PFSK-1 (cell line): Measurements from ENCODE around the gene KRT17.

ENCODE experiments used
- POLR2AphosphoS5 ChIP-seq: IDR thresholded peaks from 2 replicates; pipeline ENCODE4 v1.6.1; 2012; ENCODE audit warnings: low read depth, mild to moderate bottlenecking, control low read depth, low read length, moderate library complexity
- SIN3A ChIP-seq: IDR thresholded peaks from 2 replicates; pipeline ENCODE4 v1.6.1; 2012; ENCODE audit warnings: mild to moderate bottlenecking, low read length, moderate library complexity, borderline replicate concordance; ENCODE audit not compliant: insufficient read depth
- TAF1 ChIP-seq: IDR thresholded peaks from 2 replicates; pipeline ENCODE4 v1.6.1; 2012; ENCODE audit warnings: low read length, control low read depth, borderline replicate concordance; ENCODE audit not compliant: insufficient read depth
- TF ChIP-seq, protein P1 (sequence below), 2 experiments: IDR thresholded peaks; 2 replicates each; pipeline versions ENCODE4 v1.6.1 to v1.8.0; 2011 to 2012; ENCODE audit warnings: low read depth in 2 of 2, low read length in 2 of 2, control low read depth in 1 of 2, inconsistent platforms in 1 of 2, mild to moderate bottlenecking in 1 of 2, moderate library complexity in 1 of 2; ENCODE audit not compliant: insufficient read depth in 1 of 2

DNA sequence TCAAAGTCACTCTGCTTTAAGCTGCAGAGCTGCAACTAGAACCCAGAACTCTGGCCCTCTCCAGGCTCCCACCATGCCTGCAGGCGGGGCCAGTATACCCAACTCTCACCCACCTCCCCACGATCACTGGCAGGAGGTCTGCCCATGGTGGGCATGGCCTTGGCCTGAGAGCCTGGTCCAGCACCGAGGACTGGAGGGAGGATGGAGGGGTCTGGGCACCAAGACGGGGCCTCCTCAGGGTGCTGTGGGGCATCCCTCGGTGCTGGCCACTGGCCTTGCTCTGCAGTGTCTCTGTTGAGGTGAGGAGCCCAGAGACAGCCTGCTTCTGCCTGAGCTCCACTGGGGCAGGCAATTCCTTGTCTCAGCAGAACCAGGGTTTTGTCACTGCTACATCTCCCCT, 10.3 kb downstream of the KRT17 start:
- no peak for TF ChIP-seq TAF1
- TF ChIP-seq SIN3A, result no peak
- TF ChIP-seq POLR2AphosphoS5, result no peak
- TF ChIP-seq, protein P1, sequence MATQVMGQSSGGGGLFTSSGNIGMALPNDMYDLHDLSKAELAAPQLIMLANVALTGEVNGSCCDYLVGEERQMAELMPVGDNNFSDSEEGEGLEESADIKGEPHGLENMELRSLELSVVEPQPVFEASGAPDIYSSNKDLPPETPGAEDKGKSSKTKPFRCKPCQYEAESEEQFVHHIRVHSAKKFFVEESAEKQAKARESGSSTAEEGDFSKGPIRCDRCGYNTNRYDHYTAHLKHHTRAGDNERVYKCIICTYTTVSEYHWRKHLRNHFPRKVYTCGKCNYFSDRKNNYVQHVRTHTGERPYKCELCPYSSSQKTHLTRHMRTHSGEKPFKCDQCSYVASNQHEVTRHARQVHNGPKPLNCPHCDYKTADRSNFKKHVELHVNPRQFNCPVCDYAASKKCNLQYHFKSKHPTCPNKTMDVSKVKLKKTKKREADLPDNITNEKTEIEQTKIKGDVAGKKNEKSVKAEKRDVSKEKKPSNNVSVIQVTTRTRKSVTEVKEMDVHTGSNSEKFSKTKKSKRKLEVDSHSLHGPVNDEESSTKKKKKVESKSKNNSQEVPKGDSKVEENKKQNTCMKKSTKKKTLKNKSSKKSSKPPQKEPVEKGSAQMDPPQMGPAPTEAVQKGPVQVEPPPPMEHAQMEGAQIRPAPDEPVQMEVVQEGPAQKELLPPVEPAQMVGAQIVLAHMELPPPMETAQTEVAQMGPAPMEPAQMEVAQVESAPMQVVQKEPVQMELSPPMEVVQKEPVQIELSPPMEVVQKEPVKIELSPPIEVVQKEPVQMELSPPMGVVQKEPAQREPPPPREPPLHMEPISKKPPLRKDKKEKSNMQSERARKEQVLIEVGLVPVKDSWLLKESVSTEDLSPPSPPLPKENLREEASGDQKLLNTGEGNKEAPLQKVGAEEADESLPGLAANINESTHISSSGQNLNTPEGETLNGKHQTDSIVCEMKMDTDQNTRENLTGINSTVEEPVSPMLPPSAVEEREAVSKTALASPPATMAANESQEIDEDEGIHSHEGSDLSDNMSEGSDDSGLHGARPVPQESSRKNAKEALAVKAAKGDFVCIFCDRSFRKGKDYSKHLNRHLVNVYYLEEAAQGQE (IDR thresholded peaks at IDR 0.05; ENCODE audit: insufficient read depth in 1 of 2, low read depth in 2 of 2, low read length in 2 of 2), result no peak
